ENCODE measurements around the gene FNDC3B.

FNDC3B gene

DNA sequence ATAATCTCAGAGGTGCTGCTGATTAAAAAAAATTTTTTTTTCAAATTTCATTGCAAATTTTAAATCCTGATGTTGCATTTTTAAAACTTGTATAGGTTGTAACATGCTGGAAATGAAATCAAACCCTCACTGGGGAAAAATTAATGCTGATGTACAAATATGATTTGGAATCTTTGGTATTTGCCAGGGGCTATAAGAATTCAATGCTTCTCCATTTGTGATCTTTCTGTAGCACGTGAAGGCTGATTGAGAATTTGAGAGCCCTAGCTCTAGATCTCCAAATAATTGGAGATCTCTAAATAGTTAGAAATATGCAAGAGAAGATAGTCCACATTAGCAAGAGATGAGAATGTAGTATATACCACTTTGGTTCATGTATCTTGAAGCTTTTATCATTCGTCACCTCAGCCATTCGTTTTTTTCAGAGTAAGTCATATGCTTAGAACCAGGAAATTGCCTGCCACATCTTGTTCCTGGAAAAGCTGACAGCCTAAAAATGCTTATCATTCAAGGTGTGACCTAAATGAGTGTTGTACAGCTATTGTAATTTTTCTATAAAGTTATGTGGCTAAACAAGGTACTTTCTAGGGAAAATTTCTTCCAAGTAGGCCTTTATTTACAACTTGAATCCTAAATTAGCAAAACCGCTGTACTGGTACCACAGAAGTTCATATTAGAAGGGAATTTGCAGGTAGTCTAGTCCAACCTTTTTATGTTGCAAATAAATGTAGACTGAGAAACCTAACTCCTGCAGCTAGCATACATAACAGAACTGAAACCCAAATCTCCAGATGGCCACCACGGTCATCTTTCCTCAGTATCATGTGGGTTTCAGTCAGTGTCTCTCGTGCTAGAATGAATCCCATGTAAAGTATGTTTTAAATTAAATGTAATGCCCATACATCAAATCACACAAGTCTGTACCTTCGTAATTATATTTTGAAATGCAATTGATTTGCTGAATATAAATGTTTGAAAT lies 48.5 kb downstream of the FNDC3B start:
- no peaks in the 10 kb centered on the region for H3F3A ChIP-seq (ENCODE audit: insufficient read depth, low read length)
- H3K36me3 ChIP-seq (ENCODE audit: insufficient read depth, low read length) = no peaks in the 10 kb centered on the region
- H3K4me3 ChIP-seq (ENCODE audit: low read depth, low read length, poor library complexity, severe bottlenecking) = no peak overlapping the region
- H3K4me1 ChIP-seq (ENCODE audit: insufficient read depth, low read length, severe bottlenecking) = no peaks in the 10 kb centered on the region
- H3K9ac ChIP-seq (ENCODE audit: low read length) = no peak overlapping the region
- no peak overlapping the region for H3K27ac ChIP-seq (ENCODE audit: low read depth, low read length, poor library complexity, severe bottlenecking)
- no peak overlapping the region for H2AFZ ChIP-seq (ENCODE audit: low read length)
- H3K79me2 ChIP-seq (ENCODE audit: insufficient read depth, low read length) = no peaks in the 10 kb centered on the region
- no peak for TF ChIP-seq EZH2 (IDR thresholded peaks at IDR 0.05; ENCODE audit: borderline replicate concordance, low read length)
- TF ChIP-seq, protein P1, sequence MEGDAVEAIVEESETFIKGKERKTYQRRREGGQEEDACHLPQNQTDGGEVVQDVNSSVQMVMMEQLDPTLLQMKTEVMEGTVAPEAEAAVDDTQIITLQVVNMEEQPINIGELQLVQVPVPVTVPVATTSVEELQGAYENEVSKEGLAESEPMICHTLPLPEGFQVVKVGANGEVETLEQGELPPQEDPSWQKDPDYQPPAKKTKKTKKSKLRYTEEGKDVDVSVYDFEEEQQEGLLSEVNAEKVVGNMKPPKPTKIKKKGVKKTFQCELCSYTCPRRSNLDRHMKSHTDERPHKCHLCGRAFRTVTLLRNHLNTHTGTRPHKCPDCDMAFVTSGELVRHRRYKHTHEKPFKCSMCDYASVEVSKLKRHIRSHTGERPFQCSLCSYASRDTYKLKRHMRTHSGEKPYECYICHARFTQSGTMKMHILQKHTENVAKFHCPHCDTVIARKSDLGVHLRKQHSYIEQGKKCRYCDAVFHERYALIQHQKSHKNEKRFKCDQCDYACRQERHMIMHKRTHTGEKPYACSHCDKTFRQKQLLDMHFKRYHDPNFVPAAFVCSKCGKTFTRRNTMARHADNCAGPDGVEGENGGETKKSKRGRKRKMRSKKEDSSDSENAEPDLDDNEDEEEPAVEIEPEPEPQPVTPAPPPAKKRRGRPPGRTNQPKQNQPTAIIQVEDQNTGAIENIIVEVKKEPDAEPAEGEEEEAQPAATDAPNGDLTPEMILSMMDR (IDR thresholded peaks at IDR 0.05; ENCODE audit: low read length) = no peak
- no peaks in the 10 kb centered on the region for H3K9me3 ChIP-seq (ENCODE audit: low read length)
- no peak overlapping the region for H3K4me2 ChIP-seq (ENCODE audit: low read length)
- no peaks in the 10 kb centered on the region for H3K9me2 ChIP-seq (ENCODE audit: low read depth, low read length)
- H4K20me1 ChIP-seq (ENCODE audit: insufficient read depth, low read length) = peaks cover 3% of the 10 kb centered on the region; the same call in 1 of the 2 replicates
- H3K27me3 ChIP-seq (ENCODE audit: insufficient read depth, low read length) = peaks cover 4% of the 10 kb centered on the region; the same call in 1 of the 2 replicates

DNA sequence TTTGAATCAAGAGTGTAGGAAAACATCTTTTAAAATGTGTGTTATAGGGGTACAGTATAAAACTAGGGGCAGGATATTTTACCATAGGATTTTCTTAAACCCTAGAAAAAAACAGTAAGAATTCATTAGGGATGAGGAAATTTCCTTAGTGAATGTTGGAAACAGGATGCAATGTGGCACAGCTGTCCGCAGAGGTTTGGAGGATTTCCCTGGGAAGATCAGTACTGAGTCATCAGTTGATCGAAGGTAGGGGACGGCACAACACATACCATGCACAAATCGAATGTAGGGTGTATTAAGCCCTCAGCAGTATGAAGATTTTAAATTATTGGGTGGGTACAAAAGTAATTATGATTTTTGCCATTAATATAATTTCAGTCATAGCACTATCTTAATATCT lies 49.9 kb downstream of the FNDC3B start:
- no peaks in the 10 kb centered on the region for H3F3A ChIP-seq (ENCODE audit: insufficient read depth, low read length)
- H3K9ac ChIP-seq (ENCODE audit: low read length) = no peak overlapping the region
- no peaks in the 10 kb centered on the region for H3K9me3 ChIP-seq (ENCODE audit: low read length)
- no peak overlapping the region for H3K27ac ChIP-seq (ENCODE audit: low read depth, low read length, poor library complexity, severe bottlenecking)
- no peaks in the 10 kb centered on the region for H4K20me1 ChIP-seq (ENCODE audit: insufficient read depth, low read length)
- H2AFZ ChIP-seq (ENCODE audit: low read length) = no peak overlapping the region
- no peaks in the 10 kb centered on the region for H3K4me1 ChIP-seq (ENCODE audit: insufficient read depth, low read length, severe bottlenecking)
- H3K9me2 ChIP-seq (ENCODE audit: low read depth, low read length) = no peaks in the 10 kb centered on the region
- H3K4me2 ChIP-seq (ENCODE audit: low read length) = no peak overlapping the region
- TF ChIP-seq, protein P1 (IDR thresholded peaks at IDR 0.05; ENCODE audit: low read length) = no peak
- TF ChIP-seq EZH2 (IDR thresholded peaks at IDR 0.05; ENCODE audit: borderline replicate concordance, low read length) = no peak
- H3K79me2 ChIP-seq (ENCODE audit: insufficient read depth, low read length) = no peaks in the 10 kb centered on the region
- H3K4me3 ChIP-seq (ENCODE audit: low read depth, low read length, poor library complexity, severe bottlenecking) = no peak overlapping the region
- H3K27me3 ChIP-seq (ENCODE audit: insufficient read depth, low read length) = peaks cover 4% of the 10 kb centered on the region; the same call in 1 of the 2 replicates
- no peaks in the 10 kb centered on the region for H3K36me3 ChIP-seq (ENCODE audit: insufficient read depth, low read length)

DNA sequence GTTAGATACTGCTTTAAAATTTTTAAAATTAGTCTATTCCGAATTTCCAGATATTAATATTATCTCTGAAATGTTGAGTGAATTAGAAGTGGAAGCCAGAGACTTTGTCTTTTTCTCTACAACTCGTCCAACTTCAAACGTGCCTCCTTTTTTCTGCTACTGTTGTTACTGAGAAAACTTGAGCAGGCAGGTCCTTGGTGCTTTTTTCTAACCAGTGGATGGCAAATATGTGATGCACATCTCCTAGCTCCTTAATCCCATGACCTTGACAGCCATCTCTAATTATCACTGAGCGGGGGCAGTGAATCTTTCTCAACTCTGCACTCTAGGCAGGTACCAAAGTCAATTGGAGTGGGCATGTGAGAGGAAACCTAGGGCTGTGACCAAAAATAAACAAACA lies 50.7 kb downstream of the FNDC3B start:
- no peak overlapping the region for H3K27ac ChIP-seq (ENCODE audit: low read depth, low read length, poor library complexity, severe bottlenecking)
- H3K36me3 ChIP-seq (ENCODE audit: insufficient read depth, low read length) = no peaks in the 10 kb centered on the region
- H3F3A ChIP-seq (ENCODE audit: insufficient read depth, low read length) = no peaks in the 10 kb centered on the region
- no peaks in the 10 kb centered on the region for H3K9me2 ChIP-seq (ENCODE audit: low read depth, low read length)
- no peak overlapping the region for H3K4me2 ChIP-seq (ENCODE audit: low read length)
- H3K4me1 ChIP-seq (ENCODE audit: insufficient read depth, low read length, severe bottlenecking) = no peaks in the 10 kb centered on the region
- no peaks in the 10 kb centered on the region for H3K79me2 ChIP-seq (ENCODE audit: insufficient read depth, low read length)
- no peak overlapping the region for H3K9ac ChIP-seq (ENCODE audit: low read length)
- H4K20me1 ChIP-seq (ENCODE audit: insufficient read depth, low read length) = no peaks in the 10 kb centered on the region
- H3K9me3 ChIP-seq (ENCODE audit: low read length) = no peaks in the 10 kb centered on the region
- peaks cover 4% of the 10 kb centered on the region; the same call in 1 of the 2 replicates for H3K27me3 ChIP-seq (ENCODE audit: insufficient read depth, low read length)
- H2AFZ ChIP-seq (ENCODE audit: low read length) = no peak overlapping the region
- no peak overlapping the region for H3K4me3 ChIP-seq (ENCODE audit: low read depth, low read length, poor library complexity, severe bottlenecking)
- TF ChIP-seq, protein P1 (IDR thresholded peaks at IDR 0.05; ENCODE audit: low read length) = no peak
- TF ChIP-seq EZH2 (IDR thresholded peaks at IDR 0.05; ENCODE audit: borderline replicate concordance, low read length) = no peak

All from OCI-LY1 (cell line).